H9 (cell line): ENCODE data around the gene UNC5A. TPM values are rescaled to one million over a fixed set of nuclear protein-coding genes. Genes with fewer than 3 reads are reported as not detected.

ENCODE experiments used
- DNase-seq: peaks from one replicate; pipeline ENCODE4 v3.0.0-alpha.2; 2017
- H2AFZ ChIP-seq: one replicate; pipeline ENCODE4 v1.6.1; 2013; ENCODE audit warnings: mild to moderate bottlenecking, low read length, control low read depth, moderate library complexity
- H2AK5ac ChIP-seq: 2 replicates; pipeline ENCODE4 v1.6.1; 2013; ENCODE audit warnings: low read length, control low read depth, mixed read lengths; ENCODE audit not compliant: insufficient read length
- H2BK120ac ChIP-seq: one replicate; pipeline ENCODE4 v1.6.1; 2013; ENCODE audit warnings: low read depth, mild to moderate bottlenecking, low read length, control low read depth, inconsistent platforms; ENCODE audit not compliant: poor library complexity, severe bottlenecking
- H2BK12ac ChIP-seq: 2 replicates; pipeline ENCODE4 v1.6.1; 2013; ENCODE audit warnings: low read length, control low read depth, mixed read lengths, low read depth; ENCODE audit not compliant: insufficient read length
- H2BK15ac ChIP-seq: 2 replicates; pipeline ENCODE4 v1.6.1; 2013; ENCODE audit warnings: low read depth, low read length, control low read depth
- H2BK20ac ChIP-seq: one replicate; pipeline ENCODE4 v1.6.1; 2013; ENCODE audit warnings: low read depth, mild to moderate bottlenecking, low read length, control low read depth, inconsistent platforms; ENCODE audit not compliant: poor library complexity, severe bottlenecking
- H2BK5ac ChIP-seq: 2 replicates; pipeline ENCODE4 v1.6.1; 2013; ENCODE audit warnings: low read length, control low read depth, mixed read lengths; ENCODE audit not compliant: insufficient read length
- H3K14ac ChIP-seq: 2 replicates; pipeline ENCODE4 v1.6.1; 2013; ENCODE audit warnings: low read length, control low read depth; ENCODE audit not compliant: insufficient read depth
- H3K18ac ChIP-seq: 2 replicates; pipeline ENCODE4 v1.6.1; 2013; ENCODE audit warnings: low read depth, mild to moderate bottlenecking, mixed read lengths, low read length, control low read depth; ENCODE audit not compliant: insufficient read length
- H3K23ac ChIP-seq: 2 replicates; pipeline ENCODE4 v1.6.1; 2013; ENCODE audit warnings: low read length, control low read depth, mixed read lengths, low read depth; ENCODE audit not compliant: insufficient read length
- H3K23me2 ChIP-seq: 2 replicates; pipeline ENCODE4 v1.6.1; 2013; ENCODE audit warnings: low read depth, mild to moderate bottlenecking, mixed read lengths, low read length, control low read depth; ENCODE audit not compliant: insufficient read length, poor library complexity, severe bottlenecking
- H3K27ac ChIP-seq: 2 replicates; pipeline ENCODE4 v1.5.1; 2013; ENCODE audit warnings: low read length, control low read depth, mixed read lengths, low read depth; ENCODE audit not compliant: insufficient read length
- H3K27me3 ChIP-seq: 2 replicates; pipeline ENCODE4 v1.6.1; 2013; ENCODE audit warnings: low read length, control low read depth, inconsistent platforms; ENCODE audit not compliant: insufficient read depth
- H3K4ac ChIP-seq: 2 replicates; pipeline ENCODE4 v1.6.1; 2013; ENCODE audit warnings: low read depth, mild to moderate bottlenecking, control low read depth, inconsistent platforms, low read length, moderate library complexity
- H3K4me1 ChIP-seq: 2 replicates; pipeline ENCODE4 v1.6.1; 2013; ENCODE audit warnings: low read length, control low read depth, inconsistent platforms; ENCODE audit not compliant: insufficient read depth
- H3K4me2 ChIP-seq: 2 replicates; pipeline ENCODE4 v1.6.1; 2013; ENCODE audit warnings: low read length, control low read depth, mixed read lengths; ENCODE audit not compliant: insufficient read length, insufficient read depth
- H3K56ac ChIP-seq: 2 replicates; pipeline ENCODE4 v1.6.1; 2013; ENCODE audit warnings: low read depth, mild to moderate bottlenecking, mixed read lengths, low read length, control low read depth; ENCODE audit not compliant: insufficient read length
- H3K79me1 ChIP-seq: 2 replicates; pipeline ENCODE4 v1.6.1; 2013; ENCODE audit warnings: low read depth, mild to moderate bottlenecking, moderate library complexity, low read length, control low read depth, inconsistent platforms; ENCODE audit not compliant: insufficient read depth, poor library complexity, severe bottlenecking
- H3K79me2 ChIP-seq: 2 replicates; pipeline ENCODE4 v1.6.1; 2013; ENCODE audit warnings: low read length, control low read depth, inconsistent platforms; ENCODE audit not compliant: insufficient read depth
- H3K9ac ChIP-seq: 2 replicates; pipeline ENCODE4 v1.6.1; 2013; ENCODE audit warnings: low read length, control low read depth, mixed read lengths; ENCODE audit not compliant: insufficient read length; ENCODE audit errors: extremely low read depth
- H3K9me3 ChIP-seq: one replicate; pipeline ENCODE4 v1.6.1; 2013; ENCODE audit warnings: low read depth, low read length, inconsistent platforms; ENCODE audit not compliant: control insufficient read depth
- H3T11ph ChIP-seq: one replicate; pipeline ENCODE4 v1.6.1; 2013; ENCODE audit warnings: mild to moderate bottlenecking, low read length, control low read depth, inconsistent platforms
- H4K20me1 ChIP-seq: one replicate; pipeline ENCODE4 v1.6.1; 2013; ENCODE audit not compliant: control insufficient read depth, insufficient read length, insufficient read depth
- H4K5ac ChIP-seq: 2 replicates; pipeline ENCODE4 v1.6.1; 2013; ENCODE audit warnings: low read depth, mild to moderate bottlenecking, mixed read lengths, low read length, control low read depth; ENCODE audit not compliant: insufficient read length
- H4K8ac ChIP-seq: replicated peaks from 2 replicates; pipeline ENCODE4 v1.6.1; 2013; ENCODE audit warnings: low read length, control low read depth, mixed read lengths, low read depth; ENCODE audit not compliant: insufficient read length
- H4K91ac ChIP-seq: 2 replicates; pipeline ENCODE4 v1.6.1; 2013; ENCODE audit warnings: low read depth, mild to moderate bottlenecking, moderate library complexity, mixed read lengths, low read length, control low read depth; ENCODE audit not compliant: insufficient read length
- H3K27ac Mint-ChIP-seq, 3 experiments: 2 replicates in 2 of 3; 3 replicates in 1 of 3; pipeline ENCODE4 v1.8.0; 2020 to 2021; ENCODE audit warnings: mixed read lengths in 3 of 3, mild to moderate bottlenecking in 1 of 3, moderate library complexity in 1 of 3
- H3K27me3 Mint-ChIP-seq: 2 replicates; pipeline ENCODE4 v1.8.0; 2021; ENCODE audit warnings: low read depth, mild to moderate bottlenecking, moderate library complexity, mixed read lengths
- H3K36me3 Mint-ChIP-seq, 3 experiments: 2 replicates in 2 of 3; 3 replicates in 1 of 3; pipeline ENCODE4 v1.8.0; 2020 to 2021; ENCODE audit warnings: low read depth in 3 of 3, mixed read lengths in 3 of 3; ENCODE audit not compliant: insufficient read depth in 1 of 3
- H3K4me1 Mint-ChIP-seq, 2 experiments: 2 replicates each; pipeline ENCODE4 v1.8.0; 2020; ENCODE audit warnings: mixed read lengths in 2 of 2
- H3K4me3 Mint-ChIP-seq, 2 experiments: 2 replicates in 1 of 2; 3 replicates in 1 of 2; pipeline ENCODE4 v1.8.0; 2020 to 2021; ENCODE audit warnings: mild to moderate bottlenecking in 2 of 2, mixed read lengths in 2 of 2, moderate library complexity in 1 of 2
- H3K9me3 Mint-ChIP-seq, 2 experiments: 2 replicates in 1 of 2; 3 replicates in 1 of 2; pipeline ENCODE4 v1.8.0; 2020; ENCODE audit warnings: mild to moderate bottlenecking in 2 of 2, mixed read lengths in 2 of 2, moderate library complexity in 1 of 2
- CTCF ChIP-seq: fragments of 200-600 bp; sonication (generic); conservative IDR thresholded peaks from 3 replicates; pipeline ENCODE4 v1.8.0; 2021; ENCODE audit warnings: antibody characterized with exemption, mild to moderate bottlenecking
- WGBS: extraction: QIAGEN DNeasy Blood & Tissue Kit; methylation state at CpG from one replicate; pipeline ENCODE4 v1.1.7; 2013; ENCODE audit warnings: missing lambda C conversion rate, low lambda C conversion rate, mixed read lengths; ENCODE audit not compliant: insufficient read length; ENCODE audit errors: extremely low coverage; 5-methylcytosine and 5-hydroxymethylcytosine counted together
- total RNA-seq: library from RNA; stranded (reverse); gene quantifications from 2 replicates; pipeline ENCODE4 v1.2.1, GENCODE V29; 2021

Gene UNC5A
- total RNA-seq, 1 experiment from 2014 or later, result 4.4 TPM

DNA sequence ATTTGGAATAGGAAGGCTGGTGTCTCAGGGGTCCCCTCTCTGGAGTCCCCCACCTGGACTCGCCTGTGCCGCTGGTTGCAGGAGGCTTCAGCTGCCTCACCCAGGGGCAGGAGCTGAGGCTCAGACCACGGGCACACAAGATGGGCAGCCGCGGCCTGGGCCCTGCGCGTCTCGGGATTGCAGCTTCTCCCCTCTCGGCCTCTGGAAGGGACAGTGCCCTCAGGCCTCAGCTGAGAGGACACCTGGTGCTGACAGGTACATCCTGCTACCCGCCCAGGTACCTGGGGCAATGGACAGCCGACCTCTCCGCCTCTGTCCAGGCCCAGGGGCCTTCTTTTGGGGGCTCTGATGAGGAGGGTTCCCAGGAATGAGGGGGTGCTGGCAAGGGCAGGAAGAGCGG lies 38.3 kb downstream of the UNC5A start:
- Histone ChIP-seq H3K56ac (no peak overlapping the region), H4K91ac (no peak overlapping the region), H3K4me1 (no peaks in the 10 kb centered on the region), H3K4ac (no peak overlapping the region), H2AK5ac (no peak overlapping the region), H3T11ph (no peak overlapping the region), H3K79me2 (no peaks in the 10 kb centered on the region), H4K5ac (no peak overlapping the region), H3K9me3 (no peaks in the 10 kb centered on the region), H2AFZ (no peak overlapping the region), H4K8ac (no peak overlapping the region), H3K79me1 (no peaks in the 10 kb centered on the region), H2BK120ac (no peak overlapping the region), H4K20me1 (no peaks in the 10 kb centered on the region), H3K27ac (no peak overlapping the region), H3K18ac (no peak overlapping the region), H3K27me3 (no peaks in the 10 kb centered on the region), H3K23me2 (no peaks in the 10 kb centered on the region), H3K23ac (no peak overlapping the region), H2BK15ac (no peak overlapping the region), H2BK12ac (no peak overlapping the region), H3K14ac (no peak overlapping the region), H3K4me2 (no peak overlapping the region), H2BK20ac (no peak overlapping the region), H3K9ac (no peak overlapping the region), H2BK5ac (no peak overlapping the region)
- no CpG with 5 or more reads among the region's 13 CpGs for WGBS
- TF ChIP-seq CTCF, result no peak
- no peaks in the 10 kb centered on the region for H3K36me3 Mint-ChIP-seq
- no peak overlapping the region for H3K27ac Mint-ChIP-seq
- no peak overlapping the region for H3K4me3 Mint-ChIP-seq
- peaks cover 0 to 29% of the 10 kb centered on the region in 2 experiments; a peak in 2 of 4 replicates for H3K4me1 Mint-ChIP-seq
- H3K27me3 Mint-ChIP-seq, result no peaks in the 10 kb centered on the region; the same call in 1 of the 2 replicates
- DNase-seq, result no peak
- no peaks in the 10 kb centered on the region for H3K9me3 Mint-ChIP-seq
